ENCODE data around the gene SLIT1. TPM values are rescaled to one million over a fixed set of nuclear protein-coding genes. Genes with fewer than 3 reads are reported as not detected.

Gene SLIT1
- total and polyA plus RNA-seq, 2 of the 8 experiments (the other 6 are each of a cell fraction or from before 2014, with no cell fraction given) = 0.70 to 0.88 TPM

DNA sequence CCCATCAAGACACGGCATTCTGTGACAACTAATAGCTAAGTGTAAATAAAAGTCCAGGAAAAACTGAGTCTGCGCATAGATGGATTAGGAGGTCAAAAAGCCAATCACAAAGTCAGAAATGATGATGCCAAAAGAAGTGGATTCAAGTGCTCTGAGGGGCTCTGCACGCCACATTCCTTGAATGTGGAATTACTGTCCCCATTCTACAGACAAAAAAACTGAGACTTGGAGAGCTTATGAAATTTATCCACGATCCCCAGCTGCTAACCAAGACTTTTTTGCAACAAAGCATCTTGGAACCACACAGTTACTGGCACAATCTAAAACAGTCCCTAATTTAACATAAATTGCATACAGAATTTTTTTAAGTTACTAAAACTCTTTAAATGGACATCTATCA, 49.6 kb upstream of the SLIT1 start (continued):
- TF ChIP-seq, protein P1, sequence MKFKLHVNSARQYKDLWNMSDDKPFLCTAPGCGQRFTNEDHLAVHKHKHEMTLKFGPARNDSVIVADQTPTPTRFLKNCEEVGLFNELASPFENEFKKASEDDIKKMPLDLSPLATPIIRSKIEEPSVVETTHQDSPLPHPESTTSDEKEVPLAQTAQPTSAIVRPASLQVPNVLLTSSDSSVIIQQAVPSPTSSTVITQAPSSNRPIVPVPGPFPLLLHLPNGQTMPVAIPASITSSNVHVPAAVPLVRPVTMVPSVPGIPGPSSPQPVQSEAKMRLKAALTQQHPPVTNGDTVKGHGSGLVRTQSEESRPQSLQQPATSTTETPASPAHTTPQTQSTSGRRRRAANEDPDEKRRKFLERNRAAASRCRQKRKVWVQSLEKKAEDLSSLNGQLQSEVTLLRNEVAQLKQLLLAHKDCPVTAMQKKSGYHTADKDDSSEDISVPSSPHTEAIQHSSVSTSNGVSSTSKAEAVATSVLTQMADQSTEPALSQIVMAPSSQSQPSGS (IDR thresholded peaks at IDR 0.05; ENCODE audit: low read length) = no peak
- TF ChIP-seq TBP (IDR thresholded peaks at IDR 0.05; ENCODE audit: low read depth, low read length) = no peak
- TF ChIP-seq PHF8 (conservative IDR thresholded peaks at IDR 0.05; ENCODE audit: low read depth, low read length) = no peak

All from H1 (cell line).